Skeletal muscle tissue (tissue), 4 donors: ENCODE results near the gene C14orf180. TPM values are rescaled to one million over a fixed set of nuclear protein-coding genes. Genes with fewer than 3 reads are reported as not detected.

Experiments
- H3K27ac ChIP-seq: one replicate; pipeline ENCODE4 v1.7.0; 2013; ENCODE audit warnings: mild to moderate bottlenecking, low read depth, low read length, inconsistent platforms
- H3K27me3 ChIP-seq, 3 donors: one replicate each; pipeline ENCODE4 v1.7.0; 2013; ENCODE audit warnings: low read length in 3 of 3; ENCODE audit not compliant: control insufficient read depth in 3 of 3, insufficient read depth in 3 of 3
- H3K36me3 ChIP-seq, 3 donors: one replicate each; pipeline ENCODE4 v1.7.0; 2013; ENCODE audit warnings: low read length in 3 of 3; ENCODE audit not compliant: control insufficient read depth in 3 of 3, insufficient read depth in 3 of 3
- H3K4me1 ChIP-seq, 3 donors: one replicate each; pipeline ENCODE4 v1.7.0; 2013; ENCODE audit warnings: low read length in 3 of 3, mild to moderate bottlenecking in 3 of 3; ENCODE audit not compliant: control insufficient read depth in 3 of 3, insufficient read depth in 3 of 3
- H3K4me3 ChIP-seq, 3 donors: one replicate each; pipeline ENCODE4 v1.7.0; 2013; ENCODE audit warnings: low read length in 3 of 3
- H3K9ac ChIP-seq, 3 donors: one replicate each; pipeline ENCODE4 v1.7.0; 2013; ENCODE audit warnings: low read length in 3 of 3, mild to moderate bottlenecking in 3 of 3, moderate library complexity in 2 of 3, low read depth in 1 of 3
- H3K9me3 ChIP-seq, 3 donors: one replicate each; pipeline ENCODE4 v1.7.0; 2013; ENCODE audit warnings: low read length in 3 of 3; ENCODE audit not compliant: control insufficient read depth in 3 of 3
- total RNA-seq: library from RNA; depleted of rRNA; stranded (reverse); fragments of >200 nt; gene quantifications from one replicate; pipeline ENCODE4 v1.2.3, GENCODE V29; 2014
- donor health status: Osteomylitis.

Gene C14orf180
- total RNA-seq, 1 donor from 2014 or later, result 3.7 TPM

- H3K9ac ChIP-seq, result no peak overlapping the region
- no peak overlapping the region for H3K27ac ChIP-seq
- peaks cover 46 to 59% (median 56%) of the 10 kb centered on the region in 3 donors for H3K27me3 ChIP-seq
- no peaks in the 10 kb centered on the region for H3K4me1 ChIP-seq
- H3K4me3 ChIP-seq, result no peak overlapping the region
- H3K36me3 ChIP-seq, result no peaks in the 10 kb centered on the region
- H3K9me3 ChIP-seq, result no peaks in the 10 kb centered on the region
Measured at GRCh38 chr14:104544362-104544961, 35.1 kb upstream of the C14orf180 start.

GRCh38 chr14:104545151-104545941, 34.2 kb upstream of the C14orf180 start:
- no peaks in the 10 kb centered on the region for H3K4me1 ChIP-seq
- H3K27me3 ChIP-seq, result peaks cover 55 to 64% (median 60%) of the 10 kb centered on the region in 3 donors
- no peak overlapping the region for H3K27ac ChIP-seq
- peaks cover 0 to 2% (median 0%) of the 10 kb centered on the region in 3 donors for H3K9me3 ChIP-seq
- no peak overlapping the region for H3K9ac ChIP-seq
- no peak overlapping the region for H3K4me3 ChIP-seq
- H3K36me3 ChIP-seq, result no peaks in the 10 kb centered on the region

GRCh38 chr14:104545942-104546501, 33.5 kb upstream of the C14orf180 start:
- Histone ChIP-seq H3K36me3 (no peaks in the 10 kb centered on the region), H3K9ac (no peak overlapping the region), H3K27ac (no peak overlapping the region), H3K27me3 (peaks cover 61 to 66% (median 61%) of the 10 kb centered on the region in 3 donors), H3K4me1 (no peaks in the 10 kb centered on the region), H3K9me3 (peaks cover 0 to 2% (median 0%) of the 10 kb centered on the region in 3 donors), H3K4me3 (no peak overlapping the region)

GRCh38 chr14:104546591-104547309, 32.8 kb upstream of the C14orf180 start:
- no peak overlapping the region for H3K9ac ChIP-seq
- H3K27me3 ChIP-seq, result peaks cover 62 to 69% (median 68%) of the 10 kb centered on the region in 3 donors
- no peak overlapping the region for H3K27ac ChIP-seq
- no peaks in the 10 kb centered on the region for H3K4me1 ChIP-seq
- peaks cover 0 to 2% (median 0%) of the 10 kb centered on the region in 3 donors for H3K9me3 ChIP-seq
- H3K4me3 ChIP-seq, result no peak overlapping the region
- H3K36me3 ChIP-seq, result no peaks in the 10 kb centered on the region

- Histone ChIP-seq H3K4me3 (no peak overlapping the region), H3K27ac (no peak overlapping the region), H3K36me3 (no peaks in the 10 kb centered on the region), H3K27me3 (peaks cover 62 to 75% (median 75%) of the 10 kb centered on the region in 3 donors), H3K9me3 (peaks cover 0 to 2% (median 0%) of the 10 kb centered on the region in 3 donors), H3K4me1 (no peaks in the 10 kb centered on the region), H3K9ac (no peak overlapping the region)
Measured at GRCh38 chr14:104547310-104547997, 32.1 kb upstream of the C14orf180 start.

- Histone ChIP-seq H3K4me3 (no peak overlapping the region), H3K27ac (no peak overlapping the region), H3K9me3 (peaks cover 0 to 2% (median 0%) of the 10 kb centered on the region in 3 donors), H3K27me3 (peaks cover 62 to 78% (median 78%) of the 10 kb centered on the region in 3 donors), H3K9ac (no peak overlapping the region), H3K36me3 (no peaks in the 10 kb centered on the region), H3K4me1 (no peaks in the 10 kb centered on the region)
Measured at GRCh38 chr14:104547998-104548700, 31.4 kb upstream of the C14orf180 start.

- Histone ChIP-seq H3K36me3 (no peaks in the 10 kb centered on the region), H3K4me1 (no peaks in the 10 kb centered on the region), H3K9me3 (peaks cover 0 to 2% (median 0%) of the 10 kb centered on the region in 3 donors), H3K4me3 (no peak overlapping the region), H3K27me3 (peaks cover 56 to 78% (median 78%) of the 10 kb centered on the region in 3 donors), H3K9ac (no peak overlapping the region), H3K27ac (no peak overlapping the region)
Measured at GRCh38 chr14:104548802-104549535, 30.6 kb upstream of the C14orf180 start.

GRCh38 chr14:104549536-104550339, 29.8 kb upstream of the C14orf180 start:
- no peak overlapping the region for H3K9ac ChIP-seq
- H3K36me3 ChIP-seq, result no peaks in the 10 kb centered on the region
- H3K4me3 ChIP-seq, result no peak overlapping the region
- H3K9me3 ChIP-seq, result peaks cover 0 to 2% (median 0%) of the 10 kb centered on the region in 3 donors
- H3K4me1 ChIP-seq, result no peaks in the 10 kb centered on the region
- no peak overlapping the region for H3K27ac ChIP-seq
- H3K27me3 ChIP-seq, result peaks cover 53 to 79% (median 78%) of the 10 kb centered on the region in 3 donors
